Activated naive CD4-positive, alpha-beta T cell treated with anti-CD3 and anti-CD28 coated beads, Interleukin-2, amount 50 U/mL, for 72 hours (primary cell): ENCODE results near the gene PAX8. TPM values are rescaled to one million over a fixed set of nuclear protein-coding genes. Genes with fewer than 3 reads are reported as not detected.

Experiments
- ATAC-seq, 2 donors: fragments of 150-1000 bp; cut with Tn5 transposase; 2 replicates each; pipeline ENCODE4 v1.10.0; 2021; ENCODE audit warnings: mild to moderate bottlenecking in 2 of 2, moderate library complexity in 2 of 2
- DNase-seq, 2 donors: peaks; one replicate each; pipeline ENCODE4 v3.0.0; 2021 to 2022; ENCODE audit warnings: low spot score in 2 of 2
- H3K27ac Mint-ChIP-seq, 2 donors: one replicate each; pipeline ENCODE4 v1.8.0; 2022; ENCODE audit warnings: mild to moderate bottlenecking in 2 of 2, mixed read lengths in 2 of 2
- H3K36me3 Mint-ChIP-seq, 2 donors: one replicate each; pipeline ENCODE4 v1.8.0; 2022; ENCODE audit warnings: mixed read lengths in 2 of 2
- H3K9me3 Mint-ChIP-seq, 2 donors: one replicate each; pipeline ENCODE4 v1.8.0; 2022; ENCODE audit warnings: mixed read lengths in 2 of 2
- total RNA-seq, 2 donors: library from RNA; stranded (reverse); gene quantifications; one replicate each; pipeline ENCODE4 v1.2.3, GENCODE V29; 2022

PAX8 gene
- total RNA-seq, 2 donors from 2014 or later, result 0.35 to 1.3 TPM

DNA sequence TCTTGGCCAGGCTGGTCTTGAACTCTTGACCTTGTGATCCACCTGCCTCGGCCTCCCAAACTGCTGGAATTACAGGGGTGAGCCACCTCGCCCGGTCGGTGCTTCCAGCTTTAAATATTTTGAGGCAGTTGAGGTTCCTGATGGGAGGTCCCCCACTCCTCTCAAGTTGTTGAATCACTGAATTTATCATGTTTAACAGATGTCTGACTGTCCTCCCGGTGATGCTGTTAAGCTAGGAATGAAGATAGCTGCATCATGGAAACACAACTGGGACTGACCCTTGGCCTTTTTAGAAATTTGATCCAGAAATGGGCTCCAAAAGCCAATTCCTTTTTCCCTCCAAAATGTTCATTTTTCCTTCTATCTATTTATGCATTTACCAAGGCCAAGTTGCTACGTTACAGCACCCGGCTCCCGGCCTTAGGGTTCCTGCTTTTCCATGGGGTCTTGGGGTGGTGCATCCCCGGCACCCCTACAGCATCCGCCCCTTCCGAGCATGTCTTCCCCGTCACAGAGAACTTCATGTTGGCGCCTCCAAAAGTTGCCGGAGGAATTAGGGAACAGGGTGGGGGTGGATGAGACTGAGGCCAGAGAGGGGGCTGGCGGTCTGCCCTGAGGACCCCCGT is 43.9 kb downstream of the PAX8 start:
- peak overlapping the region in 1 of 2 donors; percentile 85 for H3K27ac Mint-ChIP-seq
- no peaks in the 10 kb centered on the region for H3K9me3 Mint-ChIP-seq
- ATAC-seq (peak; percentile 5 to 44), DNase-seq (no peak)
- no peaks in the 10 kb centered on the region for H3K36me3 Mint-ChIP-seq

DNA sequence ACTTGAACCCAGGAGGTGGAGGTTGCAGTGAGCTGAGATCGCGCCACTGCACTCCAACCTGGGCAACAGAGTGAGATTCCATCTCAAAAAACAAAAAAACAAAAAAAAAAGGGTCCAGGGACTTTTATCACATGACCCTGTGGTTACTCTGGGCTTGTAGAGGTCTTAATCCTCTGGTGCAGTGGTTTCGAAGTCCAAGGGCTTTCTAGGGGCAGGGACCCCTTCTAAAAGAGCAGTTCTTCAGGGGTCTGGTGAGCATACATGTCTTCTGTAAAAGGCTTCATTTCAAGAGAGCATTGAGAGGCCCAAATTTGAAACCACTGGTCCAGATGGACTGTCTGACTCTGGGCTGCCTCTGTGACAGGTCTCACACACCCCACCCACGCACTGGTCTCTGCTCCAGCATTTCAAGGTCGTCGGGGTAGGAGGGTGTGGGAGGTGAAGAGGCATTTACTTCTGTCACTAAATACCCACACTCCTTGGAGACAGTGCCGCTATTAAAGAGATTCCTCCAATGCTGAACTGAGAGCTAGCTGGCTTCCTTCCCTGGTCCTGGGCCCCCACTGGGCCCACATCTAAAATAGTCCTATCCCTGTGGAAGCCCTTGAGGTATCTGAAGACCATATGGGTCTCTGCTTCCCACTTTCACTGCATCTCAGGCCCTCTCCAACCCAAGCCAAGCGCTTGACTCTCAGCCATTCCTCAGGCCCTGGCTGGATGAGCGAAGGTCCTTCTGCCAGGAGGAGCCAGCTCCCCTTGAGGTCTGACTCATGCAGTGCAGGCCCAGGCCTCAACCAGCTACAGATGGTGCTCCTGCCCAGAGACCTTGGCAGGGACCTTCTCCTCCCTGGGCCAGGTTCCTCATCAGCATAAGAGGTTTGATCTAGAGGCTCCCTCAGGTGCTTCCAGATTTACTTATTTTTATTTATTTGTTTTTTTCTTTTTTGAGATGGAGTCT is 44.8 kb downstream of the PAX8 start:
- Mint-ChIP-seq H3K27ac (no peak overlapping the region), H3K9me3 (no peaks in the 10 kb centered on the region), H3K36me3 (no peaks in the 10 kb centered on the region)
- ATAC-seq, result peak in 1 of 2 donors; percentile 52
- no peak for DNase-seq

DNA sequence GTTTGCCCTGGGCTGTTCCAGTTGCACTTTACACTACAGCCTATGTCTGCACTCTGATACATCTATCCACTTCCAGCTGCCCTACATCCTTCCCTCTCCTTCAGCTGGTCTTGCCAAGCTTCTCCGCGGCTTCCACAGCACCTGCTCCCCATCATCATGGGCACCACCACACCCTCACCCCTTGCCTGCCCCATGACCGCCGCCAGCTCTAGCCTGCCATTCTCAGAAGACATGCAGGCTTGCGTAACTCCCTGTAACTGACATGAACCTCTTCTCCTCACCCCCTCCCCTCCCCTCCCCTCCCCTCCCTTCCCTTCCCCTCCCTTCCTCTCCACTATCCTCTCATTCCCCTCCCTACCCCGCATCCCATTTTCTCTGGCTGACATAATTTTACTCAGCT is 46.0 kb downstream of the PAX8 start:
- DNase-seq (no peak), ATAC-seq (no peak)
- no peaks in the 10 kb centered on the region for H3K36me3 Mint-ChIP-seq
- H3K27ac Mint-ChIP-seq, result no peak overlapping the region
- no peaks in the 10 kb centered on the region for H3K9me3 Mint-ChIP-seq

DNA sequence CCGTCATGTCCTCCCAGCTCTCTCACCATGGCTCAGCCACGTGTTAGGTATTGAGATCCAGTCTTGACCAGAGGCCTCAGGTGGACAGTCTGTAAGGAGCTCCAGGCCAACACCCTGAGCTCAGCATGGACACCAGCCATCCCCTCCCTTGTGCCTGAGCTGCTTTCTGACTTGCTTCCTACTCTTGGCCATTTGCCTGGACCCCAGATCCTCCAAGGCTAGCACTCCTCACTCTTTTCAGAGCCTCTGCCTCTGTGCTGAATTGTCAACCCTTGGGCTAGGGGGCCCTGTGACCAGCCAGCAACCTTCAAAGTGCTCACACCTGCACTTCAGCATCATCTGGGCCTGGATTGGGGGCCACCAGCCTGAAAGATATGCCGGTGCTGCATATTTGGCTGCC is 46.6 kb downstream of the PAX8 start:
- DNase-seq (no peak), ATAC-seq (no peak)
- H3K9me3 Mint-ChIP-seq, result no peaks in the 10 kb centered on the region
- H3K27ac Mint-ChIP-seq, result no peak overlapping the region
- H3K36me3 Mint-ChIP-seq, result no peaks in the 10 kb centered on the region

DNA sequence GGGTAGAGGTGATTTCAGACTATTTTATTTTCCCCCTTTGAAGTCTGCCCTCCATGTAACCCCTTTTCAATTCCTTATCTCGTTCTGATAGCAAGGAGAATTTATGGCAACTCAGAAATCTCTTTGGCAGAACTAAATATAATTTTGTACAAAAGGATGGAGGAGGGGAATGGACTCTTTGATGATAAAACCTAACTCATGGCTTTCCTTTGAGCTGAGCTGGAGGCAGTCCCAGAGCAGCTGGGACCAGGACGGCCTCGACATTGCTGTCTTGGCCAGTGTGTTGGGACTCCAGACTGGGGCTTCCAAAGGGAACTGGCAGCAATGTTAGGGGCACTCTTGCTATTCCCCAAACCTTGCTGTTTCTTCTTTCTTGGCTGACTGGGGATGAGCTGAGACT is 47.7 kb downstream of the PAX8 start:
- no peak overlapping the region for H3K27ac Mint-ChIP-seq
- H3K36me3 Mint-ChIP-seq, result no peaks in the 10 kb centered on the region
- ATAC-seq (no peak), DNase-seq (no peak)
- no peaks in the 10 kb centered on the region for H3K9me3 Mint-ChIP-seq

DNA sequence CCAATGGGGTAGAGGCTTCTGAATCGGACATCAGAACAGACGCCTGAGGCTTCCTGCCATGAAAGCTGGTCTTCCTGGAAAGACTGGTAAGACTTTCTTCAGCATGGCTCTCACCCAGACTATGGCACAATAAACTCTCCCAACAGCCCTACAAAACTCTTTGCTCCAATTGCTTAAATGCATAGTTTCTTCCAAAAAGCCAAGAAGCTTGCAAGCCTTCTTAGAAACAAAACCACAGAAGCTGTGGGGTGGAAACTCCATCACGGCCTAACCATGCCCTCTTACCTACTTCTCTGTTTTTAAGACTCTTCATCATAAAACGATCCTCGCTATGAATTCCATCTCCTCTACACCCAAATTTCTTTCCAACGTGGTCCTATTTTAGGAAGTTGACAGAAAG is 48.2 kb downstream of the PAX8 start:
- Mint-ChIP-seq H3K27ac (peak overlapping the region; percentile 40 to 88), H3K9me3 (no peaks in the 10 kb centered on the region), H3K36me3 (no peaks in the 10 kb centered on the region)
- DNase-seq (no peak), ATAC-seq (no peak)

DNA sequence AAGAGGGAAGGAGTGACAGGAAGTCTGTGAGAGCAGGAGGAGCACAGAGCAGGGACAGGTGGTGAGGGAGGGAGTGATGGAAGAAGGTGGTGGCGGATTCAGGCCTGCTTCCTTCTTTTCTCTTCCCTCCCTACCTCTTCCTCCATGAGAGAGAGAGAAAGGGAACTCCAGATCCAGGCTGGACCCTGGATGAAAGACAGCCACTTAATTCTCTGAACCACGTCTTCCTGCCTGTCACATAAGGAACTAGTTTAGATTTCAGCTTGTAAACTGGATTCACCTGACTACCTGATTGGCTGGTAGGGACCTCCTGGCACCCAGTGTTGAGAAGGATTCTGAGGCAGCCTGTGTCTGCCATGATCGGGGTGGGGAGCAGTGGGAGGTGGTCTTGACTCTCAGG is 48.9 kb downstream of the PAX8 start:
- Mint-ChIP-seq H3K9me3 (no peaks in the 10 kb centered on the region), H3K27ac (peak overlapping the region in 1 of 2 donors; percentile 40), H3K36me3 (no peaks in the 10 kb centered on the region)
- DNase-seq, result no peak
- ATAC-seq, result no peak

DNA sequence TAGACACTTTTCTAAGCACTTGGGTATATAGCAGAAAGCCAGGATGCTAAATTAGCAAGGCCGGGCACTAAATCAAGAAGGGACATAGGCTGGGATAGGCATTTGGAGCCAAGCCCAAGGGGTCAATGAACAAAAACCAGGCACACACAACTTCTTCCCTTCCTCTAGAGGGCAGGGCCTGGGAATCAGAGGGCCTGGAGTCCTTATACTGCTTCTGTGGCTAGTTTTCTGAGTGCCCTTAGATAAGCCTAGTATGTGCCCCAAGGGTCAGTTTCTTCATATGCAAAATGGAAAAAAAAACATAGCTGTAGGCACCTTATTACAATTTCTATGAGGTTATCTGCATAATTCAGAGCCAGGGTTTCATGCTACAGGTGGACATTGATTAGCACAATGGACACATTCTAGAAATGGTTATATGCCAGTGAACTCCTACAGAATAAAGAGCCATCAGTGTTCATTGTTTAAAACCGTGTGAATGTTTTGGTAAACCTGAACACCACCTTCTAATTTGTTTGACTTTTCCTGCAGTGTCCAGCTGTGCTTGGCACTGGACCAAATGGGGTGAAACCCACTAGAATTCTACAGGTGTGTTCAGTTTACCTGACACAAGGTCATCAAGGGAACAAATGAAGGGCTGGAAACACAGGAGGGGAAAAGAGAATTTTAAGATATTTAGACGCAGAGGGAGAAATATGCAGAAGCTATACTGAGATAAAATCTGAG is 49.6 kb downstream of the PAX8 start:
- H3K27ac Mint-ChIP-seq, result peak overlapping the region; percentile 12 to 40
- H3K36me3 Mint-ChIP-seq, result no peaks in the 10 kb centered on the region
- no peak for DNase-seq
- ATAC-seq, result no peak
- no peaks in the 10 kb centered on the region for H3K9me3 Mint-ChIP-seq

DNA sequence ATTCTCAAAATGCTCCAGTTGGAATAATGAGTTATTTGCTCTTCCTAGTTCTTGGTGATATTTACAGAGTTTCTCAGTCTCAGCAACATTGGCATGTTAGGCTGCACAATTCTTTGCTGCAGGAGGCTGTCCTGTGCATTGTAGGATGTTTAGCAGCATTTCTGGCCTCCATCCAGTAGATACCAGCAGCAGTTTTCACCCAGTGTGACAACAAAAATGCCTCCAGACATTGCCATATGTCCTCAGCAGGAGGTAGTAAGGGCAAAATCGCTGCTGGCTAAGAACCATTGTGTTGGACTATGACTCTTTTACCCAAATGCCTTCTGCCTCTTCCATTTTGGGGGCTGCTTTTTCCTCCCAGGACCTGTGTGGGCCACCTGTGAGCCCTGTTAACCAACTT is 50.4 kb downstream of the PAX8 start:
- ATAC-seq, result no peak

DNA sequence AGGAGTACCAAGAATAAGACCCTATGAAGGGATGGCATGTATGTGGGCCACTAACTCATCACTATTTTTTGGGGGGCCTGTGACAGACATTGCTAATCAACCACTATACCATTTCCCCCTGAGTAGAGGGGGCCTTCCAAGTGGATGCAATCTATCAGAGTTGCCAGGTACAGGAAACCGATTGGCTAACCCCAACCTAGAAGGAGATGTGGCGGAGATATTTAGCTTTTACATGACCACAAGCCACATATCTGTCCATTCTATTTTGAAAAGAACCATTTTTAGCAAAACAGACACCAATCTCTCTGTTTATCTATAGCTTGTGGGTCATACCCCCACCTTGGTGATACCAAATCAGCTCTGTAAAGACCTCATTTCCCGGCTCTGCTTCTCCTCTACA is 51.0 kb downstream of the PAX8 start:
- Mint-ChIP-seq H3K36me3 (no peaks in the 10 kb centered on the region), H3K9me3 (no peaks in the 10 kb centered on the region), H3K27ac (no peak overlapping the region)
- DNase-seq (no peak), ATAC-seq (no peak)

More for the DNA sequence above, 50.4 kb downstream of the PAX8 start:
- Mint-ChIP-seq H3K36me3 (no peaks in the 10 kb centered on the region), H3K9me3 (no peaks in the 10 kb centered on the region), H3K27ac (no peak overlapping the region)
- no peak for DNase-seq

DNA sequence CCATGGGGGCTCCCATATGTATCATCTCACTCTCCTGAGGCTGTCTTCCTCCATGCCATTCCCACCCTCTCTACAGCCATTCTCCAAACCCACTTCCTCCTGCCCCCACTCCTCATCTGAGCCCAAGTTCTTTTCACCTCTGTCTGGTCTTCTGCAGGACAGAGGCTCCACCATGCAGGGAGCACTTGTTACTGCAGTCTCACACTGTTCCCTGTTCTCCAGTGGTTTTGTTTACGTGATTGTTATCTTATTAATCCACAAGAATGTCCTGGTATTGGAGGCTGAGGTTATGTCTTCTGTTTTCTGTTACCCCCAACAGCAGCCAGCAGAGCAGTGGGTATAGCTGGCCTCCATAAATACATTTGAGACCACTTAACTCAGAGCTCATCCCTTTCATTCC is 51.4 kb downstream of the PAX8 start:
- no peaks in the 10 kb centered on the region for H3K9me3 Mint-ChIP-seq
- H3K27ac Mint-ChIP-seq, result no peak overlapping the region
- ATAC-seq (no peak), DNase-seq (no peak)
- H3K36me3 Mint-ChIP-seq, result no peaks in the 10 kb centered on the region

DNA sequence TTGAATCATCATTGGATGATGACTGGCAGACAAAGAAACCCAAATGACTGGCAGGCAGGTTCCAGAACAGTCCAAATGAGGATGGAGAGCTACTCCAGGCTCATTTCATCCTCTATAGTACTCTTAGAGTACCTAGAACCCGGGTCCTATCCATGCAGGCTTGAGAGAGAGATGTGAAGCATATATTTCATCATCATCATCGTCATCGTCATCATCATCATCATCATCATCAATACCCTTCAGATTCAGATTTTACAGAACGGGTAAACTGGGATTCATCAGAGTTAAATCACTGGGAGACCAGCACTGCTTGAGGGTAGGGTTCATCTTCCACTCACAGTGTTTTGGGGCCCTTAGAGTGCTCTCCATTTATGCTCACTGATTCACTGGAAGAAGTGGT is 52.3 kb downstream of the PAX8 start:
- DNase-seq (no peak), ATAC-seq (no peak)
- H3K36me3 Mint-ChIP-seq, result no peaks in the 10 kb centered on the region
- H3K9me3 Mint-ChIP-seq, result no peaks in the 10 kb centered on the region
- no peak overlapping the region for H3K27ac Mint-ChIP-seq

DNA sequence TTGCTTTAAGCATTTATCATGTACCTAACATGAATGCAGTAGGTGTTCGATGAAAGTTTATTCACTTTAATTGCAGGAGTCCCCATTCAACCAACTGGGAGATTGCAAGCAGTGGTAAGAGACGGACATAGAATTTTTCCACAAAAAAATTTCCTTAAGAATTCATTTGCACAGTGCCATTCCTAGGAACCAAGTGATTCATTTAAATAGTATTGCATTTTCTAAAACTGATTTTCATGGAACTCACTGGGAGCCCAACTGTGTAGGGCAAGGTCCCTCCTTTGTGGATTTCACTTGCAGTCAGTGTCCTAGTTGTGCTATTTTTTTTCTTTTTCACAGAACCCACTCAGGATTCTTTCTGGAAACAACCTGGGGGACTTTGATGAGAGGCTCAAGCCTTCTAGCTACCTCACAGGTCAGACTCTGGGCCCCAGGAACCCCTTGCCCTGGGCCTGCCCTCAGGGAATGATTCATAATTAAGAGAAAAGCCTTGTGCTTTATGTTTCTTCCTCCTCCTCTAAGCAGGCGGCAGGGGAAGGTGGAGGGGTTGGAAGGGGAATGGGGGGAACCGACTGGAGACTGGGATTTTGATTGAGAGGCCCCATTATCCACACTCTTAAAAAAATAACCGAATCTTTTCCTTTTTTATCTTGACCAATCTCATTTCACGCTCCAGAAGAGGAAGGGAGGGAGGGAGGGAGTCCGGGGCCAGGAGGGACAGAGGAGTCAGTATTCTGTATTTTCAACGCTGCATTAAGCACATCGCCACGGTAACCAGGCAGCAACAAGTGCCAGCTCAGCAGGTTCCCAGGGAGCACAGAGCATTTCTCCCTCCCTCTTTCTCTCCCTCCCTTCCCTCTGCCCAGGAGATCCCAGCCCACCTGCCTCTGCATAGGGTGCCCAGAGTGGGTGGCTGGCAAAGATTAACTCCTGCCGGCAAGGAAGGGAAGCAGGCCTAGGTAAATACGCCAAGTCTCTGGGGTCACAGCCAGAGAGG is 53.2 kb downstream of the PAX8 start:
- Mint-ChIP-seq H3K27ac (no peak overlapping the region), H3K9me3 (no peaks in the 10 kb centered on the region), H3K36me3 (no peaks in the 10 kb centered on the region)
- ATAC-seq (no peak), DNase-seq (no peak)

DNA sequence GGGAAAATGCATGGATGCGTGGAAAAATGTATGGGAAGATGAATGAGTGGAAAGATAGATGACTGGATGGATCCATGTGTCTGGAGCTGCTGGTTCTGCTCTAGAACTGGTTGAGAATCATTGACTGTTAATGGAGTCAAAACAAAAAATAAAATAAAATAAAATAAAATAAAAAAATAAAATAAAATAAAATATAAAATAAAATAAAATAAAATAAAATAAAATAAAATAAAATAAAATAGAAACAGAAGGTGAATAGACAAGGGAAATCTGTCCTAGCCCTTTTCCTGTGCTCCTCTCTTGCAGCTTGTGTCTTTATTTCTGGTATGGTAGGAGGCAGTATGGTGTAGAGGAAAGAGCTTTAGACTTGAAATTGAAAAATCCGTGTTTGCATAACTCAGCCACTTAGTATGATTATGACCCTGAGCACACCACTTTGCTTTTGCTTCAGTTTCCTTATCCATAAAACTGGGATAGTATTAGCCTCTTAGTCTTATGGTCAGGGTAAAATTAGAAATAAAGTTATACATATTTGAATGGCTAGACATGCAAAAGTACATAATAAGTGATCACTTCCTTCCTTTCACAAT is 54.0 kb downstream of the PAX8 start:
- Mint-ChIP-seq H3K9me3 (no peaks in the 10 kb centered on the region), H3K27ac (no peak overlapping the region), H3K36me3 (no peaks in the 10 kb centered on the region)
- ATAC-seq (no peak), DNase-seq (no peak)

DNA sequence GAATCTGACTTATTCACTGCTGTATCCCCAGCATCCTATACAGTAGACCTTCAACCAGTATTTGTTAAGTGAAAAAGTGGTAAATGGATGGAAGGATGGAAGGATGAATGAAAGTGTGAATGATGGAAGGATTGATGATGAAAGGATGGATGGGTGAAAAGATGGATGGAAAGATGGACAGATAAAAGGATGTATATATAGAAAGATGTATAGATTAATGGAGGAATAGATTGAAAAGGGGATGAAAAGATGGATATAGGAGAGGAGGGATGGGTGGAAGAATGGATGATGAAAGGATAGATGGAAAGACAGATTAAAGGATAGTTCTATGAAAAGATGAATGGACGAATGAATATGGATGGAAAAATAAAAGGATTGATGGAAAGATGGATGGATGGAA is 54.9 kb downstream of the PAX8 start:
- no peaks in the 10 kb centered on the region for H3K36me3 Mint-ChIP-seq
- H3K9me3 Mint-ChIP-seq, result no peaks in the 10 kb centered on the region
- DNase-seq, result no peak
- no peak overlapping the region for H3K27ac Mint-ChIP-seq
- ATAC-seq, result no peak

DNA sequence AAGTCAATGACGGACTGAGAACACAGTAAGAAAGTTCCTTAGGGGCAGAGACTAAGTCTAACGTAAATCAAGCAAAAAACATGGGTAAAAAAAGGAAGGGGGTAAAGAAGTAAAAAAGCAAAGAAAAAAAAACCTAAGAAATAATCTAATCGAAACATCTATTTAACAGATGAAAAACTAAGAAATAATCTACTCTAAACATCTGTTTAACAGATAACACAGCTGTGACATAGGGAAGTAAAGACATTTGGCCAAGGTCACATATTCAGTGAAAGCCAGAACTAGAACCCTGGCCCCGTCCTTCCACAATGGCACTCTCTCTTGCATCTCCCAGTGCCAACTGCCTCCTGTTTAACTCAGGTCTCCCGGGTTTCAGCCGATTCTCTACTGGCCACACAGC is 56.9 kb downstream of the PAX8 start:
- Mint-ChIP-seq H3K9me3 (no peaks in the 10 kb centered on the region), H3K36me3 (no peaks in the 10 kb centered on the region), H3K27ac (no peak overlapping the region)
- DNase-seq (no peak), ATAC-seq (no peak)
